22Rv1 (cell line): Measurements from ENCODE around the gene IL17REL.

Source experiments
- H3K27ac ChIP-seq: fragments of 450-650 bp; 2 replicates; pipeline ENCODE4 v1.5.1; 2017
- ZFX ChIP-seq: fragments of 450-650 bp; IDR thresholded peaks from 2 replicates; pipeline ENCODE4 v1.6.1; 2017; ENCODE audit warnings: antibody characterized with exemption, borderline replicate concordance
- TF ChIP-seq, protein P1 (sequence below): fragments of 450-650 bp; IDR thresholded peaks from 2 replicates; pipeline ENCODE4 v1.5.1; 2017; ENCODE audit warnings: mild to moderate bottlenecking

The IL17REL gene

DNA sequence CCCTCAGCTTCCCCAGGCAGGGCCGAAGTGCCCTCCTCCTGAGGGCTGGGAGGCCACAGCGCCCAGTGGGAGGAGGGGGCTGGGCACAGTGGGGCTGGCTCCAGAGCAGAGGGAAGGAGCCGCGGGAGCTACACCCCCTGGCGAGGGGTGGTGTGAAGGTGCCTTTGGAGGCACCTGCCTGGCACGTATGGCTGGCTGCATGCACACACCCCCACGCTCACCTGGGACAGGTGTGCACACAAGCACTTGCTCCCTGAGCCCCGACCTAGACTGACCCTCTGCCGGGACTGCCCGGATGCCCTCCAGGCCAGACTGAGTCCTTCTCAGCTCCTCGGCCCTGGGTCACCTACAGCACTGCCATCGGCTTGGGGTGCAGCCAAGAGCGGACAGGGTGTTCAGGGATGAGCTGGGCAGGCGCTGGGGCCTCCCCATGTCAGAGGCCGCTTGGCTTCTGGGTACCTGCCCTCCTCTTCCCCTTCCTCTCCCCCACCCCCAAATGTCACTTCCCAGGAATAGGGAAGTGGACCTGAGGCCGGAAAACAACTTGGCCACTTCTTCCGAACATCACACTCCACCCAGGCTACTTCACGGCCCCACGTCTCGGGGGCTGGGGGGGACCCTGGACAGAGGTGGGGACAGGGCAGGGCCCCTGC lies 59.4 kb downstream of the IL17REL start:
- peak overlapping the region; percentile 99 for H3K27ac ChIP-seq
- TF ChIP-seq ZFX: no peak
- TF ChIP-seq, protein P1, sequence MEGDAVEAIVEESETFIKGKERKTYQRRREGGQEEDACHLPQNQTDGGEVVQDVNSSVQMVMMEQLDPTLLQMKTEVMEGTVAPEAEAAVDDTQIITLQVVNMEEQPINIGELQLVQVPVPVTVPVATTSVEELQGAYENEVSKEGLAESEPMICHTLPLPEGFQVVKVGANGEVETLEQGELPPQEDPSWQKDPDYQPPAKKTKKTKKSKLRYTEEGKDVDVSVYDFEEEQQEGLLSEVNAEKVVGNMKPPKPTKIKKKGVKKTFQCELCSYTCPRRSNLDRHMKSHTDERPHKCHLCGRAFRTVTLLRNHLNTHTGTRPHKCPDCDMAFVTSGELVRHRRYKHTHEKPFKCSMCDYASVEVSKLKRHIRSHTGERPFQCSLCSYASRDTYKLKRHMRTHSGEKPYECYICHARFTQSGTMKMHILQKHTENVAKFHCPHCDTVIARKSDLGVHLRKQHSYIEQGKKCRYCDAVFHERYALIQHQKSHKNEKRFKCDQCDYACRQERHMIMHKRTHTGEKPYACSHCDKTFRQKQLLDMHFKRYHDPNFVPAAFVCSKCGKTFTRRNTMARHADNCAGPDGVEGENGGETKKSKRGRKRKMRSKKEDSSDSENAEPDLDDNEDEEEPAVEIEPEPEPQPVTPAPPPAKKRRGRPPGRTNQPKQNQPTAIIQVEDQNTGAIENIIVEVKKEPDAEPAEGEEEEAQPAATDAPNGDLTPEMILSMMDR: no peak

GRCh38 chr22:49951986-49952896 lies 60.3 kb downstream of the IL17REL start:
- peak overlapping the region; percentile 99 for H3K27ac ChIP-seq
- TF ChIP-seq ZFX: no peak
- TF ChIP-seq, protein P1: no peak

DNA sequence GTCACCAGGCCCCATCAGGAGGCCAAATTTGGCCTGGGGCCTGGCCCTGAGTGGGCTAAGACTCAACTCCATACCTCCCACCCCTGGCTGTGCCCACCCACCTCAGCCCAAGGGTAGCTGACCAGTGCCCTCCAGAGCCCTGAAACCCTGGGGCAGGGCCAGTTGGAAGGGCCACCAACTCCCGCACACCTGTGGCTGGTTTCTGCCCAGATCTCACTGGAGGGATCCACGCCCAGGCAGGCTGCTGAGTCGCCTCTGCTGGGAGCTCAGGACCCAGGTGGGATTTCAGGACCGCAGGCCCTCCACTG lies 60.9 kb downstream of the IL17REL start:
- peak overlapping the region; percentile 99 for H3K27ac ChIP-seq

DNA sequence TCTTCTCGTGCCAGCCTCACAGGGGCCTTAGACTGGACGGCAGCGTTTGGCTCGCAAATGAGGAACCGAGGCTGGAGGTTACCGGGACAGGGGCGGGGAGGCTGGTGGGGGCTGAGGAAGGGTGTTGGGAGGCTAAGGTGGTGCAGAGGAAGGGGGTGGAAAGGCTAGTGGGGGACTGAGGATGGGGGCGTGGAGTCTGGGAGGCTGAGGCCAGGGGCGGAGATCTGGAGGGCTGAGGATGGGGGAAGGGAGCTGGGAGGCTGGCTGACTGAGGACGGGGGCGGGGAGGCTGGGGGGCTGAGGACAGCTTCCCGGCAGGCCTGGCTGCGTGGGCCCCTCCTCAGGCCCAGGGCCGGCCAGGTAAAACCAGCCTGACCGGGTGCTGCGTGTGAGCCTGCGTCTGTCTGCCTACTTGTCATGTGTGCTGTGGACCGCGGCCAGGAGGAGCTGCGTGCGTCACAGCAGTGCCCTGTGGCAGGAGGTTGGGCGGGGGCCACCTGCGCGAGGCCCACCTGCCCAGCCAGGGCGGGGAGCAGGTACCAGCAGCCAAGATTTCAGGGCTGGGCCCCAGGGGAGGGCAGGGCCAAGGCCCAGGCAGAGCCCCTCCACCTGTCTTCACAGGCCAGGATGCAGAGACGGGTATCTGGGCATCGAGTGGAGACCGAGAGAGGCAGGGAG lies 61.4 kb downstream of the IL17REL start:
- peak overlapping the region; percentile 99 for H3K27ac ChIP-seq
- no peak for TF ChIP-seq ZFX
- TF ChIP-seq, protein P1: no peak

More for the DNA sequence above, 60.9 kb downstream of the IL17REL start:
- TF ChIP-seq, protein P1: no peak
- no peak for TF ChIP-seq ZFX

DNA sequence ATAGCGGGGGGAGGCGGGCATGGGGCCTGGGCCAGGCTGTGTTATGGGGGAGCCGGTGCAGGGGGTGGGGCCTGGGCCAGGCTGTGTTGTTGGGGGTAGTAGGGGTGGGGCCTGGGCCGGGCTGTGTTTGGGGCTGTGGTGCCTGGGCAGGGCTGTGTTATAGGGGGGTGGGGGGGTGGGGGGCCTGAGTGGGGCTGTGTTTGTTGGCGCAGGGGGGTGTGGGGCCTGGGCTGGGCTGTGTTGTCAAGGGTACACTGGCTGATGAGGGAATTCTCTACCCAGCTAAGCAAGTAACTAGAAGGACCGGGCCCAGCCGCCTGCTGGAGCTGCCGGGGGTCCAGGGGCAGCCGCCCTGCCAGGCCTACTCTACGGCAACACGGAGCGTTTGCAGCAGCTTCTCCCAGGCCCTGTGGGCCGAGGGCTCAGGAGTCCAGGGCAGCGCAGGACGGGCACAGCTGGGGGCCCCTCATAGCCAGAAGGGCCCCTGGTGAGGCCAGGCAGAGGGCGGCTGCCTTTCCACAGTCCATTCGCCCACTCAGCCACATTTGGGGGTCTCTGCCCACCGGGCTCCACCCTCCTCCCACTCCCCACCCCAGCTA lies 62.1 kb downstream of the IL17REL start:
- TF ChIP-seq ZFX: no peak
- TF ChIP-seq, protein P1: no peak
- H3K27ac ChIP-seq: peak overlapping the region; percentile 99

DNA sequence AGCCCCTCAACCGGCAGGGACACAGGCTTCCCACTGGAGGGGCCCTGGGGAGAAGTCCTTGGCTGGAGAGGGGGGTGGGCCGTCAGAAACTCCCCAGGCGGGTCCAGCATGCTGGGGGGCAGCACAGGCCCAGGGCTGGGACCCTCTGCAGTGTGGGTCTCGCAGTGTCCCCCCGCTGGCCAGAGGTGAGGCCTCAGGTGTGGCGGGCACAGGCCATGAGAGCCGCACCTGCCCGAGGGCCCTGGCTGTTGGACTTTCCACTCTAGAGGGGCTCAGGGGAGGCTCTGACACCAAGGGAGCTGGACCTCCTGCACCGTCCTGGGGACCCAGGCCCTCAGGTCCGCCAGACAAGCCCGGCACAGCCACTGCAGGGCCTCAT lies 62.7 kb downstream of the IL17REL start:
- no peak for TF ChIP-seq ZFX
- TF ChIP-seq, protein P1: no peak
- H3K27ac ChIP-seq: peak overlapping the region; percentile 99
